Measurements from ENCODE around the gene C6orf120. TPM values are rescaled to one million over a fixed set of nuclear protein-coding genes. Genes with fewer than 3 reads are reported as not detected.

Gene C6orf120
- total and polyA plus RNA-seq, 2 donors (not counting 1 experiment from before 2014, with no cell fraction given) = 41.0 to 46.2 TPM

DNA sequence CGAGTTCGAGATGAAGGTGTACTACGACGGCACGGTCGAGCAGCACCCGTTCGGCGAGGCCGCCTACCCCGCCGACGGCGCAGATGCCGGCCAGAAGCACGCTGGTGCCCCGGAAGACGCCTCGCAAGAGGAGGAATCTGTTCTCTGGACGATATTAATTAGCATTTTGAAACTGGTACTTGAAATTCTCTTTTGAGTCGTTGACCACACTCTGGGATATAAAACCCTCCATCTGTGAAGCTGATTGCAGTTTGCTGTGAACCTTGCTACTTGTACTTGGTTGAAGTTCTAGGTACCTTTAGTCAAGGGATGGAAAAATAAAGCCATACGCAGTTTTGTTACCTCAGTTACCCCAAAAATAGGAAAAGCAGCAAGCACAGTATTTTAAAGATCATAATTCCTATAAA lies 917 bp downstream of the C6orf120 start:
- H4K20me1 ChIP-seq (ENCODE audit: control insufficient read depth, extremely low read depth, insufficient read depth, low read length) = no peaks in the 10 kb centered on the region
- H2AFZ ChIP-seq (ENCODE audit: low read length) = peak overlapping the region; percentile 43

DNA sequence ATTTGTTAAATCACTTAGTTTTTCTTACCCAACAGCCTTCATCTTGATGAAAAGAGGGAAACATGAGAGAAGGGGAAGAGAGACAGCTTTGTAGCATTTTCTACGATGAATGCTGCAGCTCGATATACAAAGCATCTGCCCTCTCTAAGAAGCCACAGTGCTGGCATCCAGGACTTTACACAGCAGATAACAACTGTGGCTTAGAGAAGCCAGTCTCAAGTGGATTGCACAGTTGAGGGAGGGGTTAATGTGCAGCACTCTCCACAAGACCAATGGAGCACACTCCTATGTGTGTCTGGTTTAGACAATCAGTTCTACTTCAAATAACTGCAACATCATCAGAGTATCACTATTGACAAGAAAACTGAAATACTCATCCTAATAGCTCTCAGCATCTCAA lies 5.8 kb downstream of the C6orf120 start:
- Histone ChIP-seq H2AFZ (ENCODE audit: low read length) (no peak overlapping the region), H4K20me1 (ENCODE audit: control insufficient read depth, extremely low read depth, insufficient read depth, low read length) (no peaks in the 10 kb centered on the region), H3K9ac (ENCODE audit: insufficient read depth, low read length) (no peak overlapping the region), H3K79me2 (ENCODE audit: control insufficient read depth, insufficient read depth, low read length) (peaks cover 21% of the 10 kb centered on the region), H3K27ac (ENCODE audit: insufficient read depth, low read length) (no peak overlapping the region), H3K4me2 (ENCODE audit: extremely low read depth, insufficient read depth, low read length) (no peak overlapping the region), H3K36me3 (ENCODE audit: control insufficient read depth, insufficient read depth, low read length) (no peaks in the 10 kb centered on the region), H3K9me3 (ENCODE audit: control insufficient read depth, insufficient read depth, low read depth, low read length) (no peaks in the 10 kb centered on the region), H3K27me3 (ENCODE audit: control insufficient read depth, insufficient read depth, low read length) (no peaks in the 10 kb centered on the region), H3K4me3 (replicated peaks in 1 of 4; ENCODE audit: control extremely low read depth in 1 of 4, insufficient read depth in 1 of 4, low read depth in 3 of 4, low read length in 4 of 4) (no peak overlapping the region), H3K4me1 (ENCODE audit: control insufficient read depth, extremely low read depth, insufficient read depth, low read length) (peaks cover 5% of the 10 kb centered on the region)
- no peak for DNase-seq (ENCODE audit: low read depth in 2 of 2)
- no peak for TF ChIP-seq EZH2 (IDR thresholded peaks at IDR 0.05; ENCODE audit: low read length, missing control alignments)

More for the DNA sequence above, 917 bp downstream of the C6orf120 start:
- Histone ChIP-seq H3K9me3 (ENCODE audit: control insufficient read depth, insufficient read depth, low read depth, low read length) (no peaks in the 10 kb centered on the region), H3K27ac (ENCODE audit: insufficient read depth, low read length) (peak overlapping the region; percentile 94), H3K4me2 (ENCODE audit: extremely low read depth, insufficient read depth, low read length) (peak overlapping the region; percentile 98), H3K9ac (ENCODE audit: insufficient read depth, low read length) (peak overlapping the region; percentile 95), H3K27me3 (ENCODE audit: control insufficient read depth, insufficient read depth, low read length) (no peaks in the 10 kb centered on the region), H3K4me1 (ENCODE audit: control insufficient read depth, extremely low read depth, insufficient read depth, low read length) (peaks cover 5% of the 10 kb centered on the region), H3K36me3 (ENCODE audit: control insufficient read depth, insufficient read depth, low read length) (no peaks in the 10 kb centered on the region), H3K79me2 (ENCODE audit: control insufficient read depth, insufficient read depth, low read length) (peaks cover 39% of the 10 kb centered on the region), H3K4me3 (replicated peaks in 1 of 4; ENCODE audit: control extremely low read depth in 1 of 4, insufficient read depth in 1 of 4, low read depth in 3 of 4, low read length in 4 of 4) (peak overlapping the region; percentile 83 to 98 (median 94))
- TF ChIP-seq EZH2 (IDR thresholded peaks at IDR 0.05; ENCODE audit: low read length, missing control alignments) = no peak
- TF ChIP-seq, protein P1, sequence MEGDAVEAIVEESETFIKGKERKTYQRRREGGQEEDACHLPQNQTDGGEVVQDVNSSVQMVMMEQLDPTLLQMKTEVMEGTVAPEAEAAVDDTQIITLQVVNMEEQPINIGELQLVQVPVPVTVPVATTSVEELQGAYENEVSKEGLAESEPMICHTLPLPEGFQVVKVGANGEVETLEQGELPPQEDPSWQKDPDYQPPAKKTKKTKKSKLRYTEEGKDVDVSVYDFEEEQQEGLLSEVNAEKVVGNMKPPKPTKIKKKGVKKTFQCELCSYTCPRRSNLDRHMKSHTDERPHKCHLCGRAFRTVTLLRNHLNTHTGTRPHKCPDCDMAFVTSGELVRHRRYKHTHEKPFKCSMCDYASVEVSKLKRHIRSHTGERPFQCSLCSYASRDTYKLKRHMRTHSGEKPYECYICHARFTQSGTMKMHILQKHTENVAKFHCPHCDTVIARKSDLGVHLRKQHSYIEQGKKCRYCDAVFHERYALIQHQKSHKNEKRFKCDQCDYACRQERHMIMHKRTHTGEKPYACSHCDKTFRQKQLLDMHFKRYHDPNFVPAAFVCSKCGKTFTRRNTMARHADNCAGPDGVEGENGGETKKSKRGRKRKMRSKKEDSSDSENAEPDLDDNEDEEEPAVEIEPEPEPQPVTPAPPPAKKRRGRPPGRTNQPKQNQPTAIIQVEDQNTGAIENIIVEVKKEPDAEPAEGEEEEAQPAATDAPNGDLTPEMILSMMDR (conservative IDR thresholded peaks at IDR 0.05 in 1 of 2, IDR thresholded peaks at IDR 0.05 in 1 of 2; ENCODE audit: low read depth in 1 of 2, low read length in 2 of 2) = no peak
- no peak for DNase-seq (ENCODE audit: low read depth in 2 of 2)

DNA sequence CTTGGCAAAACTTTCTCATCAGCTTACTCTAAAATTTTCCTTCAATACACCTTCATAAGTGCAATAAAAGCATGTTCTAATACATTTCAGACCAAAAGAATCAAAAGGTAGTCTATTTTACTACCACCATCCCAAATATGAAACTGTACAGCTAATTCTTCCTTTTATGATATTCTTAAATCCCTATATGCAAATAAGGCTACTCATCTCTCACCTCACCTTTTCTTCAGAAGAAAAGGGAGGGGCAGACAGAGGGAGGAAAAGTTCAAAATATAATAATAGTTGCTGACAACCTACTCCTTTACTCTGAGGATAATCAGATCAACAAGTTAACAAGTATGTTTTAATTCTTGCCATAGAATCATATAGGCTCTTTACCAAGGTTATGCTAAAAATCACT lies 7.4 kb downstream of the C6orf120 start:
- H3K4me1 ChIP-seq (ENCODE audit: control insufficient read depth, extremely low read depth, insufficient read depth, low read length) = peaks cover 2% of the 10 kb centered on the region
- H3K4me3 ChIP-seq (replicated peaks in 1 of 4; ENCODE audit: control extremely low read depth in 1 of 4, insufficient read depth in 1 of 4, low read depth in 3 of 4, low read length in 4 of 4) = no peak overlapping the region
- no peak overlapping the region for H3K4me2 ChIP-seq (ENCODE audit: extremely low read depth, insufficient read depth, low read length)
- H3K9ac ChIP-seq (ENCODE audit: insufficient read depth, low read length) = no peak overlapping the region
- H2AFZ ChIP-seq (ENCODE audit: low read length) = no peak overlapping the region
- H4K20me1 ChIP-seq (ENCODE audit: control insufficient read depth, extremely low read depth, insufficient read depth, low read length) = no peaks in the 10 kb centered on the region
- H3K9me3 ChIP-seq (ENCODE audit: control insufficient read depth, insufficient read depth, low read depth, low read length) = no peaks in the 10 kb centered on the region
- TF ChIP-seq, protein P1 (conservative IDR thresholded peaks at IDR 0.05 in 1 of 2, IDR thresholded peaks at IDR 0.05 in 1 of 2; ENCODE audit: low read depth in 1 of 2, low read length in 2 of 2) = no peak
- no peak for TF ChIP-seq EZH2 (IDR thresholded peaks at IDR 0.05; ENCODE audit: low read length, missing control alignments)
- no peak overlapping the region for H3K27ac ChIP-seq (ENCODE audit: insufficient read depth, low read length)
- DNase-seq (ENCODE audit: low read depth in 2 of 2) = no peak
- no peaks in the 10 kb centered on the region for H3K36me3 ChIP-seq (ENCODE audit: control insufficient read depth, insufficient read depth, low read length)
- no peaks in the 10 kb centered on the region for H3K27me3 ChIP-seq (ENCODE audit: control insufficient read depth, insufficient read depth, low read length)
- peaks cover 6% of the 10 kb centered on the region for H3K79me2 ChIP-seq (ENCODE audit: control insufficient read depth, insufficient read depth, low read length)
